ENCODE results near the gene KHDRBS2.
"Not testable (repeated sequence)": the region's sequence is repeated elsewhere in the genome, so short reads cannot be mapped to it uniquely, and the experiment has no call there.

KHDRBS2 gene

DNA sequence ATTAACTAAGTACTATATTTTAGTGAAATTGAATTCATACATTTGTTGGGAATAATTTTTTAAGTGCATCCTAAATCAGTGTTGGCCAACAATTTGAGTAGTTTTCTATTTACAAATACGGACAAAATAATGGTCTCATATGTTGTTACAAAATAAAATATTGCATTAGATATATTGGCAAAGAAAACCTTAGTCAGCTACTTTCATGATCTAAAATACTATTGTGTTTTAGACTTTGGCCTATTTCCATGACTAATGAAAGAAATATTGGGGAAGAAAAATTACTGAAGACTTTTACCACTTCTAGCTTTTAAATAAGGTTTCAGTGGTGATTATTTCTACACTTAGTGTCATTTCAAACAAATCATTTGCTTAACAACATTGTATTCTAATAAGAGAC, 498.0 kb downstream of the KHDRBS2 start:
- ChIA-PET POLR2A (ENCODE audit: low non-redundant PET) (no interaction called here), CTCF (no interaction called here)
- no peak overlapping the region for H3K27ac ChIP-seq
- no peak for DNase-seq (ENCODE audit: low spot score)
- no peak for TF ChIP-seq CTCF (conservative IDR thresholded peaks at IDR 0.05; ENCODE audit: low read depth)

- POLR2A ChIA-PET (ENCODE audit: low non-redundant PET); H3K27ac ChIP-seq; DNase-seq (ENCODE audit: low spot score); CTCF ChIA-PET: not testable (repeated sequence)
Observed at GRCh38 chr6:61769446-61769845, 516.6 kb downstream of the KHDRBS2 start.

DNA sequence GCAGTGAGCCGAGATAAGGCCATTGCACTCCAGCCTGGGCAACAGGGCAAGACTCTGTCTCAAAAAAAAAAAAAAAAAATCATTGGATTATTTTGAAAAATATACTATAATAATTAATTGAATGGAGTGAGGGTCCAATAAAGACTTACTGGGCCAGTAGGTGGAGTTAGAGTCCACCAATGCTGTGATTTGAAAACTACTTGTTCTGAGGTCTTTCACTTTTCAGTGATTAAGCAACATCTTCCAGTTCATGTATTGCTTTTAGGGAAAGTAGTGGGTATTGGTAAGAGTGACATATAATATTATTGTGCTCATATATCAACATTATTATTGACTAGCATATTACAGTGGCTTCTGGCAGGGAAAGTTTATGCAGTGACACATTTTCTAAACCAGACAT, 530.3 kb downstream of the KHDRBS2 start:
- ChIA-PET POLR2A (ENCODE audit: low non-redundant PET) (no interaction called here), CTCF (no interaction called here)

GRCh38 chr6:61751986-61752385, 534.0 kb downstream of the KHDRBS2 start:
- no peak for DNase-seq (ENCODE audit: low spot score)
- no peak overlapping the region for H3K27ac ChIP-seq
- ChIA-PET POLR2A (ENCODE audit: low non-redundant PET) (no interaction called here), CTCF (no interaction called here)
- no peak for TF ChIP-seq CTCF (conservative IDR thresholded peaks at IDR 0.05; ENCODE audit: low read depth)

More for the DNA sequence above, 530.3 kb downstream of the KHDRBS2 start:
- H3K27ac ChIP-seq, result no peak overlapping the region
- TF ChIP-seq CTCF (conservative IDR thresholded peaks at IDR 0.05; ENCODE audit: low read depth), result no peak
- DNase-seq (ENCODE audit: low spot score), result no peak

DNA sequence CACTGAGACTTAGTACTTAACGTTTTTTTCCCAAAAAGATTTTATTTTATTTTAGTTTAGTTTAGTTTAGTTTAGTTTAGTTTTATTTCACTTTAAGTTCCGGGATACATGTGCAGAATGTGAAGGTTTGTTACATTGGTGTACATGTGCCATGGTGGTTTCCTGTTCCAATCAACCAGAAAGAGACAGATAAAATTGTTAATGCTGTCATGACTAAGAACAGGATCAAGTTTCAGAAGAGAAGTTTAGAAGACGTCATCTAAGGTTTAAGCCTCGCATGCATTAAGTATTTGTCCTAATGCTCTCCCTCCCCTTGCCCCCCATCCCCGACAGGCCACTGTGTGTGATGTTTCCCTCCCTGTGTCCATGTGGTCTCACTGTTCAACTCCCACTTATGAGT, 540.0 kb downstream of the KHDRBS2 start:
- CTCF ChIA-PET, result no interaction called here
- H3K27ac ChIP-seq, result no peak overlapping the region

DNA sequence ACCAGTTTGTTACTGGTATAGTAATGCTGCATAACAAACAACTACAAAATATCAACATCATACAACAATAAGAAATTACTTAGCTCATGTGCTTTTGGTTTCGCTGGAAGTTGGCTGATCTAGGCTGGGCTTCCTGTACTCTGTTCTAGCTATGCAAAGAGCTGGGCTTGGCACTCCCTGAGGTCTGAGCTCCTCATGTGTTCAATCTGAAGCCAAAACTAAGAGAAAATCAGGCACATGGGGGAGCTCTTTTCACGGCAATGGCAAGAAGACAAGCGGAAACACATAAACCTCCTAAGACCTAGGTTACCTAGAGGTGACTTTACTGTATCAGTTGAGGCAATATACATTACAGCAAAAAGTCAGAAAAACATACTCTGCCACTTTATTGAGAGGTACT, 574.2 kb downstream of the KHDRBS2 start:
- CTCF ChIA-PET, result interaction anchor here (0.6 kb wide), 2 partner anchors 494 to 904 kb away, joined by 3 to 4 read pairs; no protein-coding TSS in a partner anchor
- H3K27ac ChIP-seq, result no peak overlapping the region
- no peak for TF ChIP-seq CTCF (conservative IDR thresholded peaks at IDR 0.05; ENCODE audit: low read depth)
- DNase-seq (ENCODE audit: low spot score), result no peak
- POLR2A ChIA-PET (ENCODE audit: low non-redundant PET), result no interaction called here

More for the DNA sequence above, 540.0 kb downstream of the KHDRBS2 start:
- TF ChIP-seq CTCF (conservative IDR thresholded peaks at IDR 0.05; ENCODE audit: low read depth), result no peak
- no peak for DNase-seq (ENCODE audit: low spot score)
- POLR2A ChIA-PET (ENCODE audit: low non-redundant PET), result no interaction called here

DNA sequence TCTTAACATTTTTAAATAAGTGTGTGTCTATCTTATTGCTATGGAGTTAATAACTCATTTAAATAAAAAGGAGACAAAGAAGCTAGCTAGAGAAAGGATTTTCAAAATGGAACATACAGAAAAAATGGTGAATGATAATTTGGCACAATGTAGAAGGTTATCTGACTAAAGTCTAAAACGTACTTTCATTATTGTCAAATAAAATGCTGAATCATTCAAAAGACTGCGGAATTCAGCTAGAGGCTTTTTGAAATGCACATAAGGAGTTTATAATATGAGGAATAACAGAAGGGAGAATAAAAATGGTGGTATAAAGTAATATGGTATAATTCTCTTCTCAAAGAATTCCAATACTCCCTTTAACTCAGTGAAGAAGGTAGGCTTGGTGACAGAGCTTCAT, 597.9 kb downstream of the KHDRBS2 start:
- ChIA-PET CTCF (no interaction called here), POLR2A (ENCODE audit: low non-redundant PET) (no interaction called here)
- no peak overlapping the region for H3K27ac ChIP-seq
- DNase-seq (ENCODE audit: low spot score), result no peak
- TF ChIP-seq CTCF (conservative IDR thresholded peaks at IDR 0.05; ENCODE audit: low read depth), result no peak

Data from RWPE1 (cell line).